ENCODE measurements around the gene TRIM47.
"Not testable (repeated sequence)": the region's sequence is repeated elsewhere in the genome, so short reads cannot be mapped to it uniquely, and the experiment has no call there.

TRIM47 gene

DNA sequence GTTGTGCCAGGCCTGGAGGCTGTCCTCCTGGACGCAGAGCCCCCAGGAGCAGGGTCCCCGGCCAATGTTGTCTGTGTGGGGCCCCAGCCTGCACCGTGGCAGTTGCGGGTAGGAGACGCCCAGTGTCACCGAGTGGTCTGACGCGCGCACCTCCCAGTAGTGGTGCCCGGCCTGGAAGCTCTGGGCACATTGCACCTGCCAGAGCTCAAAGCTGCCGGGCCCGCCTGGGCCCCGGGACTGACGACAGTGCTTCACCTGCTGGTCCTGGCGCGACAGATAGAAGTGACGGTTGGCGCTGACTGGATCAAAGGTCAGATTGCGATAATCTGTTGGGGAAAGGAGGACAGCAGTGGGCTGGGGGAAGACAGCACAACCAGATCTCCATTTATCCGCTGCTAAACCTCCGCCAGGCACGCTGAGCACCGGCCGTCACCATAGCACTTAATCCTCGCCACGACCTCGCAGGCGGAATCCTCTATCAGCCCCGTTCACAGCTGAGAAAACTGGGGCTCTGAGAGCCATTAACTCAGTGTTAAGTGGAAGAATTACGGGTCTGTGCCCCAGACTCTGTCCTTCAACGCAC lies 12.7 kb upstream of the TRIM47 start:
- DNase-seq = no peak

DNA sequence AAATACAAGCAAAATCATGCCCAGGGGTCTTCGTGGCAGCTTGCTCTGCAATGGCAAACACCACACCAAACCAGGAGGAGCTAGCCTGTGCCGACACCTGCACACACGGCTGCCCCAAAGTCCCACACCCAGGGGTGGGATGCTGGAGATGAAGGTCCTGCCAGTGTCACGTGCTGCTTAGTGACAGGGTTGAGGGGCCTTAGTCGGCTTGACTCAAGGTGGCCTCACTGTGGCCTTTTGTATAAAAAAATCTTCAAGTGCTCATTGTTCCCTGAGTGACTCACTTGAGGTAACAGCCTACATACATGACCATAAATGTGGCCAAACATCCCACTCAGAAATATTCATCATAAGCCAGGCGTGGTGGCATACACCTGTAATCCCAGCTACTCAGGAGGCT lies 11.1 kb upstream of the TRIM47 start:
- no peak for DNase-seq

DNA sequence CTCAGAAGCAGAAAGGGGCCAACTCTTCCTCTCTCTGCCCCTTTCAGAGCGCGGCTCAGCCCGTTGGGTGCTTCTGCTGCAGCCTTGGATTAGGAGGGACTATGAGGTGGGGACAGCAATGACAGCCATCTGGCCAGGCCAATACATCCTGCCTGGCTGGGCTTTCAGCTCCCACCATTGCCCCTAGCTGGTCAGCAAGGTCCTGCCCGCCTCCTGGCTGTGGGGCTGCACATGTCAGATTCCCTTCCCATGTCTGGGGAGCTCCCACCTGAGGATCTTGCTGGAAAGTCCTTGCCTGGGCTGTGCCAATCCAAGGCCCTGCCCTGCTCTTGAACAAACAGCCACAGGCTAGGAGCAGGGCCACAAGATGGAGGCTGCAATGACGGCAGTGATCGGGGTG lies 10.1 kb upstream of the TRIM47 start:
- DNase-seq = no peak

DNA sequence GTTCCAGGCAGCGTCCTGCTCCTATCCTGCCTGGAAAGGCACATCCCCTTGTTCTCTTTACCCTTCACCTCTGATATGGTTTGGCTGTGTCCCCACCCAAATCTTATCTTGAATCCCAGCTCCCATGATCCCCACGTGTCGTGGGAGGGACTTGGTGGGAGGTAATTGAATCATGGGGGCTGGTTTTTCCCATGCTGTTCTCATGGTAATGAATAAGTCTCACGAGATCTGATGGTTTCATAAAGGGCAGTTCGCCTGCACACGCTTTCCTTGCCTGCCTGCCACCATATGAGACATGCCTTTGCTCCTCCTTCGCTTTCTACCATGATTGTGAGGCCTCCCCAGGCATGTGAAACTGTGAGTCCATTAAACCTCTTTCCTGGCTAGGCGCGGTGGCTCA lies 7.5 kb upstream of the TRIM47 start:
- not testable (repeated sequence) for DNase-seq

DNA sequence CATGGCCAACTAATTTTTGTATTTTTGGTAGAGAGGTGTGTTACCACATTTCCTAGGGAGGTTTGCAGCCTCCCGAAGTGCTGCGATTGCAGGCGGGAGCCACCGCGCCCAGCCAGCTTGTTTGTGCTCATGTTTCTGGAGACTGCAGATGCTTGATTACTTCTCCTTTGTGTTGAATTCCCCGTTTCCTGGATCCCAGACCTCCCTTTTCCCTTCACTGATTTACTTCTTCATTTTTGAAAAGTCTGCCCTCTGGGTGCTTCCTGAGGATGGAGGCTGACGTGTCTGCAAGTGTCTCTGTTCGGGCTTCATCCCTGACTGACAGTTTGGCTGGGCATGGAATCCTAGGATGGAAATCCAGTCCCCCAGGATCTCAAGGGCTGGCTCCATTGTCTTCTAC lies 7.0 kb upstream of the TRIM47 start:
- no peak for DNase-seq

DNA sequence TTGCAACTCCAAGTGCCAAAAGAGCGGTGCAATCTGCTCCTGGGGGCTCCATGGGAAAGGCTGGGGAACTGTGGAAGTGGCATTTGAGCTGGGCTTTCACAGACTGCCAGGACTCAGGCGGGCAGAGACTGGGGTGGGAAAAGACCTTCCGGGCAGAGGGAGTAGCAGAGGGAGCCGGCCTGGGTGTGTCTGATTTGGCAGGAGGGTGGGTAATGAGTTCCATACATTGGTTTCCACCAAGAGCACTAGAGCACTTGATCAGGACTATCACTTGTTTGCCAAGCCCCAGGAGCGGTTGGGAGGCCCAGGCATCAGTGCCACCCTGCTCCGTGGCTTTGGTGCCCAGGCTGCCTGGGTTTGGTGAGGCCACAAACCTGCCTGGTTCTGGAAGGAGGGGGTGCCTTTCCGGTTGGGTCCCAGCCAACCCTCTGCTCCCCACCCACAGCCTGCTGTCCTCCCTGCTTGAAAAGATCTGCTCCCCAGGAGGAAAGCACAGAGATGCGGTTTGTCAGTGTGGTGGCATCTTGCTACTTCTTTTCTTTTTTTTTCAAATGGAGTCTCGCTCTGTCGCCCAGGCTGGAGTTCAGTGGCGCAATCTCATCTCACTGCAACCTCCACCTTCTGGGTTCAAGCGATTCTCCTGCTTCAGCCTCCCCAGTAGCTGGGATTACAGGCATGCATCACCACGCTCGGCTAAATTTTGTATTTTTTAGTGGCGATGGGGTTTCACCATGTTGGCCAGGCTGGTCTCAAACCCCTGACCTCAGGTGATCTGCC lies 3.5 kb upstream of the TRIM47 start:
- no peak for DNase-seq

DNA sequence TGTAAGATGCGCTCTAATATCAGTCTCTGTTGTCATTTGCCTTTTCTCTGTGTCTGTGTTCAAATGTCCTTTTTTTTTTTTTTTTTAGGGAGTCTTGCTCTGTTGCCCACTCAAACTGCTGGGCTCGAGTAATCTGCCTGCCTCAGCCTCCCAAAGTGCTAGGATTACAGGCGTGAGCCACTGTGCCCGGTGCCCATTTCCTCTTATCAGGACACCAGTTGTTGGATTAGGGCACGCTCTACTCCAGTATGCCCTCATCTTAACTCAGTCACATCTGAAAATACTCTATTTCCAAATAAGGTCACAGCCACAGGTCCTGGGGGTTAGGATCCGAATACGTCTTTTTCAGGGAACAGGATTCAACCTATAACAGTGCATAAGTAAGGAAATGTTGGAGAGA lies 1.9 kb upstream of the TRIM47 start:
- no peak for DNase-seq

DNA sequence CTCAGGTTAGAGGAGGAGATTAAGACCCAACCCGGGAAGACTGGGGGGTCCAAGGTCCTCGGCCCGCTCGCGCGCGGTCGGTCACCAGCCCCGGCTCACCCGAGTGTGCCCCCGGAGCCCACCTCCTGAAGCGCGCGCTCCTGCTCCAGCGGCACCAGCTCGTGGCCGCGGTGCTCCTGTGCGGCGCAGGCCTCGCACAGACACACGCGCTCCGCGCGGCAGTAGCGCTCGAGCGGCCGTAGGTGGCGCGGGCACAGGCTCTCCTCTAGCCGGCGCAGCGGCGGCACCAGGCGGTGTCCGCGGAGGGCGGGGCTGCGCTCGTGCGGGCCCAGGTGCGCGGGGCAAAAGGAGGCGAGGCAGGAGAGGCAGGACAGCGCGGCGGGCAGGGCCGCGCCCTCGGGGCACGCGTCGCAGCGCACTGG lies 618 bp downstream of the TRIM47 start:
- no peak for DNase-seq

DNA sequence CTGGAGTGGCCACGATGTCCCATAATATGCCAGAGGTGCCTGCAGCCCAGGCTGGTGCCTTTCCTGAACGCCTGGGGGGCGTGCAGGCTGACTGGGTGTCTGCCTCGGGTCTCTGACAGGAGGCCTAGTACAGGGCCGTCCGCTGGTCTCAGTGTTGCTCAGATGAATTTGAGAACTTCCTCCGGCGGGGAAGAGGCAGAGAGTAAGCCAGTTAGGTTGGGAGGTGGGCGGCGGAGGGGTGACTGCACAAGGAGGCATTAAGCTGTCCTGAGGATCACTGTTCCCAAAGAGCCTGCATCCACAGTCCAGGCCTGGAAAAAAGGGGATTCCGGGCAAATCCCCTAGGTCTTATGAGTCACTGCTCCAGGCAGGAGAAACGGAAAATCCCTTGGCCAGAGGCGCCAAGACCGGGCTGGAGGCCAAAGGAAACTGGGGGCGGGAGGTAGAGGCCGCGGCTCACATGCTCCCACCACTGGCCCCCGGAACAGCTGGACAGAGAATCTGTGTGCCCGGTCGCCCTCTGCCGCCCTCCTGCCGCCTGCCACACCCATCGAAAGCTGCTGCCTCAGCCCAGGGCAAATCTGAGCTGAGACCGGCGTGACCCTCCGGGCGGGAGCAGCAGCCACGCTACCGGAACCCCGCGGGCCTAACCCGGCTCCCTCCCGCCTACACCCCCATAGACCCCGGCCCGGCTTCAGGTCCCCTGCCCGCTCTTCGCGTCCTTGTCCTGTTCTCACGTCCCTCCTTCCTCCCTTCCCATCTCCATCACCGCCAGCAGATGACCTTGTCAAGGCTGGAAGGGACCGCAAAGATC lies 1.2 kb downstream of the TRIM47 start:
- DNase-seq = no peak

DNA sequence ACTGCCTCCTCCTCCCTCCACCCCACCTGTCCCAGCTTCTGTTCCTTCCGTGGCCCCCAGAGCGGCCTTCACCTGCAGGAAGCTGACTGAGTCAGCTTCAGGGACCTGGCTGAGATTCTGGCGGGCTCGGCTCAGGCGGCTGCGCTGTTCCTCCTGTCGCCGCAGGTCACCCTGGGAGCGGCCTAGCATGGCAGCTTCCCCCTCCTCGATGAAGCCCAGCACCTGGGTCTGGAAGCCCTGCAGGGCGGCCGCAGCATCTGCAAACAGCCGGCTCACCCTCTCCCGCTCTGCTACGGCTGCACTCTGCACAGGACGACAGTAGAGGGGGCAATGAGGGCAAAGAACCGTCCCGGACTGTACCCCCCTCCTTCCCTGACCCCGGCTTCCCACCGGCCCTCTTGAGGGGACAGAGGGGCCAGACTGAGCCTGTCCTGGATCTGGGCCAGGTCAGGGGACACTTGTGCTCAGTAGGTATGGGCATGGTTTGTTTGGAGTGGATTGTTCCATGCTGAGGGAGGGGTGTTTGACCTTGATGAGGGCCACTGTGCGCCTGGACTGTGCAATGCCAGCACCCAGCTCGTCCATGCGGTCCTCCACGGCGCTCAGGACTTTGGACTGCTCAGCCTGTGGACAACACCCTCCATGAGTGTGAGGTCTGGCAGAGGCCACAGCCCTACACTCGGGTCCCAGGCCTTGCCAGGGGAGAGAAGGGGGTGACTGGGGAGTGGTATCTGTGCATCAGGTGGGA lies 2.0 kb downstream of the TRIM47 start:
- DNase-seq = no peak

DNA sequence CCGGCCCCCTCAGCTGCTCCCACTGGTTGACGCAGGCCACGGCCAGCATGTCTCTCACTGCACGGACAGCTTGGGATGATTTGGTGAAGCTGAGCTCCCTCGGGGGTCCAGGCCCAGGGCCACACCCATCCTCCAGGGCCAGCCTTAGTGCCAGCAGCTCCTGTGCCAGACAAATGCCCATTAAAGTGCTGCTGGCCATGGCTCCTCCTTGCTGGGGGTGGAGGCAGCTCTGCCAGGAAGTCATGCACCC lies 2.5 kb downstream of the TRIM47 start:
- no peak for DNase-seq

DNA sequence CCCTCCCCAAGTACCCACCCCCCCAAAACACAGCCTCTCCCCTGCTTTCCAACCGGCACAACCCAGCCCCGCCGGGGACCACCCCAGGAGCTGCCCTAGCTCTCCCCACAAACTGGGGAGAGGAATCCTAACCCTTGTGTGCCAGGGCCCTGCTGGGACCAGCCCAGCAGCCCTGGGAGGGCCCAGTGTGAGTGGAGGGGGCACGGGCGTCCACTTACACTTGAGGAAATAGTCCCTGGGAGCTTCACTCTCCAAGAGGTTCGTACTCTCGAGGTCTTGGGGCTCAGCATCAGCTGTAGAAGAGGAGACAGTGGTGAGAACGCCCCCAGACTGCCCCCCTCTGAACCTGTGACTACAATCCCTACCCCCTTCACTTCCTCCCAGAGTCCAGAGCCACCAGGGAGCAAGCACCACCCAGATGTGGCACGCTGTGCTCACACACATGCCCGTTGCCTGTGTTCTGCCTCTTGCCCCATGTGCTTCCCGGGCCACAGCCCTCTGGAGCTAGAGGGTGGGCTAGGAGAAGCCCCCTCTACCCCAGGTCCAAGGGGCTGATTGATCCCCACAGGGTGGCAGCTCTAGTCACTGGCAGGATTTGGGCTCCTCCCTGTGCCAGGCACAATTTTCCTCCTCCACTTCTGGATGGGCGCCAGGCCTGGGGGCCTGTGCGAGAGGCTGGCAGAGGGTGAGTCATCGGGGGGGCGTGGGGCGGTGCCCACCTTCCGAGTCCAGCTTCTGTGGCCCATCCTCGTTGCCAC lies 3.0 kb downstream of the TRIM47 start:
- no peak for DNase-seq

DNA sequence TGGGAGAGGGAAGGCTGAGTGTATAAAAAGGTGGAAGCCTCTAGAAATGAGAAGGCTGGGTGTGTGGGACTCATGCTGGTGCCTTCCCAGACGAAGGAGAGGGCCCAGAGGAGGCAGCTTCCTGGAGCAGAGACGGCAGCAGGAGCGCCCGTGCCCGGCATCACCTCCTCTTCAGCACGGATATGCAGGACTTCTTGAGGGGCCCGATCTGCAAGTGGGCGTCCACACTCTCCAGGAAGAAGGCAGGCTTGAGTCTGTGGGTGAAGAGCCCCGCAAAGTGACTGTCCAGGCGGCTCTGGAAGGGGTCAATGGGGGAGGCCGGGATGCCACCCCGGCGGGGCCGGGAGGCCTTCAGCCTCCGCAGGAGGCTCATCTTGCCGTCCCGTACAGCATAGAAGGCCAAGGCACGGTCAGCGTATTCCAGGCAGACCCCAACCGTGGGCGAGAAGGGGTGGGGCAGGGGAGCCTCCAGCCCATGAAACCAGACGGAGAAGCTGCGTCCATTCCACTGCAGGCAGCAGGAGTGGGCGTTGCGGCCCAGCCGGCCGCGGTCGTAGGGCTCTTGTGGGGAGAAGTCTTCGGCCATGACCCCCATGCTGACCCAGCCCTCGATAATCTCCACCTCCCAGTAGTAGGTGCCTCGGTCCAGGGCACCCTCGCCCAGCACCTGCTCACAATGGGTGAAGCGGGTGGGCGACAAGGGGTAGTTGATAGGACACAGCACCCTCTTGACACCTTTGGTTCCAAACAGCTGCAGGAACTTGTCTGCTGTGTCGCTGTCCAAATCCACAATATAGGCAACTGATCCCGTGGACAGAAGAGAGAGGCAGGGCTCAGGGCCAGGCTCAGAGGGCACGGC lies 3.8 kb downstream of the TRIM47 start:
- DNase-seq = no peak

DNA sequence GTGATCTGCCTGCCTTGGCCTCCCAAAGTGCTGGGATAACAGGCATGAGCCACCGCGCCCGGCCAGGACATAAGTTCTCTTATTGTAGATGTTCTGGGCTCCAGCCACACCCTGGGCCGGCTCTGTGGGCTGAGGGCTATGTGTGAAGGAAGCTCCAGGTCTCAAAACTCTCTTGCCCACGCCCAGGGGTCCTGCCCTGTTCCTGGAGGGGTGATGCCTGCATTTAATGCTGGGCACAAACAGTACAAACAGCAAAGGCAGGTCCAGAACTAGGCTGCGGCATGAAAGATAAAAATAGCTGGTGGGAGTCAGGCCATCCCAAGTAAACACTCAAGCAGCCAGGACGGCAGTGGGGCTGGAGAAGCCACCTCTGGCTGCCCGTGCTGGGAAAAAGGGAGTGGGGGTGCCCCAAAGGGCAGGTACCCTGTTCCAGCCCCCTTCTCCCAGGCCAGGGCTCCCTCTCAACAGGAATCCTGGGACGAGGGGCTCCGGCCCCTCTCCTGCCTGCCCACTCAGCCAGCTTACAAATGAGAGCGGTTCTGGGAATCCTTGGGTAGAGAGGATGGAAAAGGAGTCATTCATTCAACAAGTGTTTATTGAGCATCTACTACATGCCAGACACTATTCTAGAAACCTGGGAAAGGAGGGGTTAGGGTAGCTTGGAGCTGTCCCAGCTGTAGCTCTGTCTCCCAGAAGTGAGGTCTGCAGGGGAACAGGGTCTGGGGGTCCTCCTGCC lies 4.6 kb downstream of the TRIM47 start:
- DNase-seq = no peak

DNA sequence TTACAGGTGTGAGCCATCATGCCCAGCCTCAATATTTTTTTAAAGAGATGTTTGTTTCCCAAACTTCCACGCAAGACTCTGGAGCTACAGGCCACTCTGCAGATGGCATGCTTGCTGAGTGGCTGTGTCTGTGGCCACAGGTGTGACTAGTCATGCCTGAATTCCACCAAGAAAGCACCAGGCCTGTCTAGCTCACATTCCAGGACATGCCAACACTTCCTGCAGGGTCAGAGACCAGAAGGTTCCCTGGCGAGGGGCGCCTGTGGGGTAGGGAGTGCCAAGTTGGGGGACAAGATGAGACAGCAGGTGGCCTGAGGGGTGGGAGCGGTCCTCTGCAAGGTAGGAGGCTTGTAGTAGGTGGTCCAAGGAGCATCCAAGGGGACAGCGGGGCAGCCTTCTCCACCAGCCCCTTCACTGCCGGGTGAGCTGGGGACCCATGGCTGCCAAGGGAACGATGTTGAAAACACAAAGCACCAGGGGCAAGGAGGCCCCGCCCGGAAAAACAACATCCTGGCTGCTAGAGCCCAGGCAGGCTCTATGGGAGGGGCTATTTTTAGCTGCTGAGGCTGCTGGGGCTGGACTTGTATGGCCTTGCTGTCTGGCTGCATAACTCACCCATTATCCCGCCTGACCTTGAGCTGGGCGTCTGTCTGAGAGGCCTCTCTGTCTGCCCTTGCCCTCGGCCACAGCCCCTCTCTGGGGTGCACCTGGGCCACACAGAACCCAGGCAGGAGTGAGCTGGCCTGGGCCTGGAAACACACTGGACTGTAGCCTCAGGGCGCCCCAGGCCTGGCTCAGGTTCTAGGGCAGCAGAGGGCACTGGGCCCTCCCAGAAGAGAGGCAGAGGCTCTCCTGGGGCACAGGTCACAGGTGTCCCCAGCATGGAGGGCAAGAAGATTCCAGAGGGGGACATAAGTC lies 5.7 kb downstream of the TRIM47 start:
- DNase-seq = no peak

DNA sequence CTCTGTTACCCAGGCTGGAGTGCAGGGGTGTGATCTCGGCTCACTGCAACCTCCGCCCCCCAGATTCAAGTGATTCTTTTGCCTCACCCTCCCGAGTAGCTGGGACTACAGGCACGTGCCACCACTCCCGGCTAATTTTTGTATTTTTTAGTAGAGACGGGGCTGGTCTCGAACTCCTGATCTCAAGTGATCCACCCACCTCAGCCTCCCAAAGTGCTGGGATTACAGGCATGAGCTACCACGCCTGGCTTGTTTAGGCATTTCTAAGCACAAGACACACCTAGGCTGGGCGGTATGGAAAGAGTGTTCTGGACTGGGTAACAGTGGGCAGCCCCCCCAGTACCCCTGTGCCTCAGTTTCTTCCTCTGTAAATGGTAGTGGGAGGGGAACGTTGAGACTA lies 8.2 kb downstream of the TRIM47 start:
- not testable (repeated sequence) for DNase-seq

DNA sequence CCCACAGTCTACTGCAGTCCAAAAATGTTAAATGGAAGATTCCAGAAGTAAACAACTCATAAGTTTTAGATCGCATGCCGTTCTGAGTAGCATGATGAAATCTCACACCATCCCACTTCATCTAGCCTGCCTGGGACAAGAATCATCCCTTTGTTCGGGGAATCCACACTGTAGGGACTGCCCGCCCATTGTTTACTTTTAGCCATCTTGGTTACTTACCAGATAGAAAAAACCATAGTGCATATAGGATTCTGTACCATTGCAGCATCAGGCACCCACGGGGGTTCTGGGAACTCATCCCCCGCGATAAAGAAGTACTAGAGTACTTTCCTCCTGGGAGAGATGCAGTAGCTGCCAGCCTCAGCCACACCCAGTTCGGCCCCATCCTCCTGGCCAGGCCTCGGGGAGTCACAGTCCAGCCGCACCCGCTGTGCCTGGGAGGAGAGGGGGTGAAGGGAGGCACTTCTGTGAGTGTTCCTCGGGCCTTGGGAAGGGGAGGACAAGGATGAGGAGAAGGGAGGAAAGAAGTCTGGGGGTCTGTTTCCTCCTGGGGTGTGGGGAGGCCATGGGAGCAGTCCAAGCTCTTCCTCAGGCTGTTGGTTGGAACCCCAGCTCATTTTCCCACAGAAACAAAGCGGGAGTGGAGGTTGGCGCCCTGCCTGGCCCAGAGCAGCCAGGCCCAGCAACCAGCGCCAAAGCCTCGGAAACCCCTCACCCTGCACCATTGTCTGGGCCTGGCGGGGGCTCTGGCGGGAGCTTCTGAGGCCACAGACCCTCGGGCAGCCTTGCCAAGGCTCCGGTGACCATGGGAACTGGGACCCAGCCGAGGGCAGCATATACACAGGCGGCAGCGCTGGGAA lies 8.9 kb downstream of the TRIM47 start:
- no peak for DNase-seq

DNA sequence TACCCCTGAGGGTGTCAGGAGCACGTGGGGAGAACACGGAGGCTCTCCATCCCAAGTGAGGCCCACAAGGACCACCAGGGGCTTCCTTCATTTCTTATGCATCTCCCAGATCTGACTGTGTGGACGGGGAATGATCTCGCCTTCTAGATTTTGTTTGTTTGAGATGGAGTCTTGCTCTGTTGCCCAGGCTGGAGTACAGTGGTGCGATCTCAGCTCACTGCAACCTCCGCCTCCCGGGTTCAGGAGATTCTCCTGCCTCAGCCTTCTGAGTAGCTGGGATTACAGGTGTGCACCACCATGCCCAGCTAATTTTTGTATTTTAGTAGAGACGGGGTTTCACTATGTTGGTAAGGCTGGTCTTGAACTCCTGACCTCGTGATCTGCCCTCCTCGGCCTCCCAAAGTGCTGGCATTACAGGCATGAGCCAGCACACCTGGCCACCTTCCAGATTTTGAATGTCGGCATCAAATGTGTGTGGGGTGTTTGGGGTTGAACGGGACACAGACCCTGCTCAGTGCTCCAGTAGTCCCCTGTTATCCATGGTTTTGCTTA lies 9.6 kb downstream of the TRIM47 start:
- not testable (repeated sequence) for DNase-seq

Measured in 8988T (cell line).